ENCODE data around the gene TRIM54. TPM values are rescaled to one million over a fixed set of nuclear protein-coding genes. Genes with fewer than 3 reads are reported as not detected.

The TRIM54 gene
- total RNA-seq, 1 experiment from 2014 or later: 3.3 TPM

GRCh38 chr2:27278010-27278409, 4.2 kb upstream of the TRIM54 start:
- Mint-ChIP-seq H3K4me3 (no peak overlapping the region), H3K9me3 (no peaks in the 10 kb centered on the region), H3K36me3 (no peaks in the 10 kb centered on the region), H3K27me3 (ENCODE audit: low read depth) (no peaks in the 10 kb centered on the region; the same call in 1 of the 2 replicates), H3K27ac (no peak overlapping the region), H3K4me1 (peaks cover 25% of the 10 kb centered on the region)
- TF ChIP-seq ESRRA (CRISPR knock-in tag; IDR thresholded peaks at IDR 0.05; ENCODE audit: borderline replicate concordance) (no peak), USF2 (CRISPR knock-in tag; IDR thresholded peaks at IDR 0.05) (no peak)
- no peak for ATAC-seq
- ChIA-PET CTCF (interaction anchor here (0.7 to 7.6 kb wide), 5 partner anchors 16 to 32 kb away, joined by 4 to 153 read pairs (median 106); no protein-coding TSS in a partner anchor), POLR2A (no interaction called here)
- no peak for DNase-seq (ENCODE audit: low spot score)

- Mint-ChIP-seq H3K27ac (no peak overlapping the region), H3K4me3 (no peak overlapping the region), H3K27me3 (ENCODE audit: low read depth) (no peaks in the 10 kb centered on the region; the same call in 1 of the 2 replicates), H3K36me3 (no peaks in the 10 kb centered on the region), H3K4me1 (peaks cover 36% of the 10 kb centered on the region), H3K9me3 (no peaks in the 10 kb centered on the region)
- no peak for TF ChIP-seq ATF3 (CRISPR knock-in tag; conservative IDR thresholded peaks at IDR 0.05)
- TF ChIP-seq ZNF121 (CRISPR knock-in tag; IDR thresholded peaks at IDR 0.05): no peak
- TF ChIP-seq ETV6 (CRISPR knock-in tag; IDR thresholded peaks at IDR 0.05): no peak
- TF ChIP-seq SOX15 (CRISPR knock-in tag; IDR thresholded peaks at IDR 0.05): no peak
- no peak for TF ChIP-seq GTF2I (CRISPR knock-in tag; conservative IDR thresholded peaks at IDR 0.05)
- TF ChIP-seq SMAD3 (CRISPR knock-in tag; IDR thresholded peaks at IDR 0.05; ENCODE audit: borderline replicate concordance): no peak
- DNase-seq (ENCODE audit: low spot score): no peak
- ChIA-PET POLR2A (no interaction called here), CTCF (interaction anchor here (1.2 to 7.6 kb wide), 11 partner anchors 10 to 193 kb away, joined by 3 to 153 read pairs (median 11); partner anchors contain the start of genes ABHD1, ATRAID, KHK and SLC30A3)
- no peak for ATAC-seq
Measured at GRCh38 chr2:27280826-27281225, 1.4 kb upstream of the TRIM54 start.

GRCh38 chr2:27281442-27281841, 787 bp upstream of the TRIM54 start:
- ChIA-PET CTCF (interaction anchor here (0.5 to 7.6 kb wide), 13 partner anchors 10 to 264 kb away, joined by 3 to 153 read pairs (median 5); partner anchors contain the start of genes SLC30A3 and UCN), POLR2A (interaction anchor here (1.6 kb wide), 1 partner anchor 11 kb away, joined by 3 read pairs; no protein-coding TSS in a partner anchor)
- Mint-ChIP-seq H3K4me3 (no peak overlapping the region), H3K36me3 (no peaks in the 10 kb centered on the region), H3K27me3 (ENCODE audit: low read depth) (no peaks in the 10 kb centered on the region; the same call in 1 of the 2 replicates), H3K9me3 (no peaks in the 10 kb centered on the region), H3K4me1 (peaks cover 40% of the 10 kb centered on the region), H3K27ac (no peak overlapping the region)
- DNase-seq (ENCODE audit: low spot score) (no peak), ATAC-seq (no peak)
- TF ChIP-seq MXD4 (CRISPR knock-in tag; IDR thresholded peaks at IDR 0.05; ENCODE audit: borderline replicate concordance) (no peak), FOXP1 (CRISPR knock-in tag; IDR thresholded peaks at IDR 0.05; ENCODE audit: borderline replicate concordance) (no peak), CREM (CRISPR knock-in tag; IDR thresholded peaks at IDR 0.05) (no peak), ATF6 (CRISPR knock-in tag; IDR thresholded peaks at IDR 0.05) (no peak), USF2 (CRISPR knock-in tag; IDR thresholded peaks at IDR 0.05) (no peak), AR (CRISPR knock-in tag; IDR thresholded peaks at IDR 0.05) (no peak), IRF1 (CRISPR knock-in tag; IDR thresholded peaks at IDR 0.05) (no peak), ATF3 (CRISPR knock-in tag; conservative IDR thresholded peaks at IDR 0.05) (no peak), NFE2L1 (CRISPR knock-in tag; IDR thresholded peaks at IDR 0.05) (no peak), E2F5 (CRISPR knock-in tag; IDR thresholded peaks at IDR 0.05) (no peak), JUN (CRISPR knock-in tag; IDR thresholded peaks at IDR 0.05) (no peak), E2F4 (CRISPR knock-in tag; IDR thresholded peaks at IDR 0.05; ENCODE audit: borderline replicate concordance, low read depth) (no peak), CDX4 (CRISPR knock-in tag; IDR thresholded peaks at IDR 0.05; ENCODE audit: borderline replicate concordance) (no peak)
